ENCODE data around the gene TET3.

The TET3 gene

GRCh38 chr2:73964223-73964622 is 20.5 kb upstream of the TET3 start:
- no peak for DNase-seq (ENCODE audit: low read depth, low spot score)

DNA sequence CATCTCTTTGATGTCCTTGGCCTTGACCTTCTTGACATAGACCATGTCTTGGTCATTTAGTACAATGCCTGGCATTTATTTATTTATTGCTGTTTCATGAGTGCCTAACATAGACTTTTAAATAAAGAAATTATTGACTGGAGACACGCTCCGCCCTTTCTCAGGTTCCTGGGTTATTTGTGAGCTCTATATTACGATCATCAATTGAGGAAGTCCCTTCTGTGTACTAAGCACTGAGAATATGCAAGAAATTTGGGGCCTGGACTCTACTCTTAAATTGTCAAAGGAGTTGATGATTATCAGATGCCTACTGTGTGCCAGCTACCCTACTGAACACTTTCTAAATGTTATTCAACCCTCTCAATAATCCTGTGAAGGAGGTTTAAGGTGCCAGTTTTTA is 19.7 kb upstream of the TET3 start:
- no peak for DNase-seq (ENCODE audit: low read depth, low spot score)

DNA sequence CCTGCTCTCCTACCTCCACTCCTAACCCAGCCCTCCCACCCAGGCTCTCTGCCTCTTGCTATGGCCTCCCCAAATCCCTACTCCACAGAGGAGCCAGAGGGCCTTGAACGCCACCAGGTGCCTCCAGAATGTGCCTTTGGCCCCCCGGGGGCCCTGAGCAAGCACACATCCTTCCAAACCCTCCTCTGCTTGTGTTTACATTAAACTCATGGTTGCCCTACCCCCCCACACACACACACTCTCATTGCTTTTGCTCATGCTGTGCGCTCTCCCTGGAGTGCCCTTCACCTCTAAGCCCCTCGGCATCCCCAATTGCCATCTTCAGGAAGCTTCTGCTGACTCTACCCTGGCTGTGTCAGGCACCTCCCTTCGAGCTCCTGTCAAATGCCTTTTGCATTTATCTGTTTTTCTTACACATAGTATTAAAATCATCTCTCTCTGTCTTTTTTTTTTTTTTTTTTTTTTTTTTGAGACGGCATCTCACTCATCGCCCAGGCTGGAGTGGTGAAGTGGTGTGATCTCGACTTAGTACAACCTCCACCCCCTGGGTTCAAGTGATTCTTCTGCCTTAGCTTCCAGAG is 16.3 kb upstream of the TET3 start:
- no peak for DNase-seq (ENCODE audit: low read depth, low spot score)

GRCh38 chr2:73969356-73969755 is 15.4 kb upstream of the TET3 start:
- DNase-seq (ENCODE audit: low read depth, low spot score), result no peak

- no peak for DNase-seq (ENCODE audit: low read depth, low spot score)
These were observed 14.4 kb upstream of the TET3 start for GRCh38 chr2:73970141-73970803.

DNA sequence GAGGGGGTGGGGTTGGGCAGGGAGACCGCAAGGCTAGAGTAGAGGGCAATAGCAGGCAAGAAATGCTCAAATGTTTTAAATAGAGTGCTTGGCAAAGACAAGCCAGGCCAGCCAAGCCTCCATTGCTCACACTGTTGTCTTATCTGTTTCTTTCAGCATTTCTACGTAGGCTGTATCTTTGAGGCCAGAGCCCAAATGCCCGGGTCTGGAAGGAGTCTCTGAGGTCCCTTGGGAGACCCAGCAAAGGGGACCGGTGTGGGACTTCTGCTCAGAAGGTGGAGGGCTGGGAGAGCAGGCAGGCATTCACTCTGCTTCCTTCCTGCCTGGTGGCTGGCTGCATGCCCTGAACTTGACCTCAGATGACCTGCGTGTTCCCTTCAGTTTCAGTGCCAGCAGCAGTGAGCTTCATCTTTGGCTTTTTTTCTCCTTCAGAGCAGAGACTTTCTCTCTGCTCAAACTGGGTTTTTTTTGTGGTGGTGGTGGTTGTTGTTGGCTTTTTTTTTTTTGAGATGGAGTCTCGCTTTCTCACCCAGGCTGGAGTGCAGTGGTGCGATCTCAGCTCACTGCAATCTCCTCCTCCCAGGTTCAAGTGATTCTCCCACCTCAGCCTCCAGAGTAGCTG is 13.7 kb upstream of the TET3 start:
- peak; percentile 48 for DNase-seq (ENCODE audit: low read depth, low spot score)

DNA sequence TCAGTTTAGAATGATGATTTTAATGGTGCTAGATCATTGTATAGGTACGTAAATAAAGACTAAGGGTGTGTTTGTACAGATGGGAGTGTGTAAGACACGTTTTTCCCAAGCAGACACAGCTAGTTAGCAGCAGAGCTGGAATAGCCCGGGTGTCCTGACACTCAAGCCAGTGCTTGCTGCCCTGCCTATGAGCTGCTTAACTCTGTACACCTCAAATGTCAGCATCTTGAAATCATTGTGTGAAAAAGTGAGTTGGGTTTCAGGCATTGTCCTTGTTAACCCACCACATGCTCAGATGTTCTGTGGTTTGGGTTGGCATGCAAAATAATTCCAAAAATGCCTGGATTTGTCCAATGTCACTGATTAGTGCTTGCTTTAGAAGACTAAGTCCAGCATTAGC is 13.0 kb upstream of the TET3 start:
- DNase-seq (ENCODE audit: low read depth, low spot score), result peak; percentile 72

- no peak for DNase-seq (ENCODE audit: low read depth, low spot score)
These were observed 11.9 kb upstream of the TET3 start for GRCh38 chr2:73972846-73973245.

- no peak for DNase-seq (ENCODE audit: low read depth, low spot score)
These were observed 9.0 kb upstream of the TET3 start for GRCh38 chr2:73975731-73976130.

- no peak for DNase-seq (ENCODE audit: low read depth, low spot score)
These were observed 7.9 kb upstream of the TET3 start for GRCh38 chr2:73976803-73977202.

- DNase-seq (ENCODE audit: low read depth, low spot score), result no peak
These were observed 7.2 kb upstream of the TET3 start for GRCh38 chr2:73977466-73977865.

- DNase-seq (ENCODE audit: low read depth, low spot score), result no peak
These were observed 5.7 kb upstream of the TET3 start for GRCh38 chr2:73979021-73979420.

DNA sequence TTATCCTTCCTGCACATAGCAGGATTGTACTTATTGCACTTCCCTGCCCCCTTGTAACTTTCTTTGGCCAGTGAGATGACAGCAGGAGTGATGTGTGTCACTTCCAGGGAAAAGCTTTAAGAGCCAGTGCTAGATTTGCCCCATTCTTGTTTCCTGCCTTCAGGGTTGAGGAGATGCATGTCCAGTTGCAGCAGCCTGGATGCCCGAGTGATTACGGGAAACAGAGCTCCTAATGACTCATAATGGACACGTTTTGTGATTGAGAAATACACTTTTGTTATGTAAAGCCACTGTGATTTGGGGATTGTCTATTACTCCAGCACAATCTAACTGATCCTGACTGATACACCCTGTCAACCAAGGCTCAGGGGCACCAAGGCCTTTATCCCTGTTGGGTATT is 5.0 kb upstream of the TET3 start:
- peak; percentile 69 for DNase-seq (ENCODE audit: low read depth, low spot score)

GRCh38 chr2:73980566-73980965 is 4.1 kb upstream of the TET3 start:
- no peak for DNase-seq (ENCODE audit: low read depth, low spot score)

- peak; percentile 48 for DNase-seq (ENCODE audit: low read depth, low spot score)
These were observed 3.4 kb upstream of the TET3 start for GRCh38 chr2:73981081-73982001.

GRCh38 chr2:73982140-73982617 is 2.5 kb upstream of the TET3 start:
- DNase-seq (ENCODE audit: low read depth, low spot score), result peak; percentile 57

DNA sequence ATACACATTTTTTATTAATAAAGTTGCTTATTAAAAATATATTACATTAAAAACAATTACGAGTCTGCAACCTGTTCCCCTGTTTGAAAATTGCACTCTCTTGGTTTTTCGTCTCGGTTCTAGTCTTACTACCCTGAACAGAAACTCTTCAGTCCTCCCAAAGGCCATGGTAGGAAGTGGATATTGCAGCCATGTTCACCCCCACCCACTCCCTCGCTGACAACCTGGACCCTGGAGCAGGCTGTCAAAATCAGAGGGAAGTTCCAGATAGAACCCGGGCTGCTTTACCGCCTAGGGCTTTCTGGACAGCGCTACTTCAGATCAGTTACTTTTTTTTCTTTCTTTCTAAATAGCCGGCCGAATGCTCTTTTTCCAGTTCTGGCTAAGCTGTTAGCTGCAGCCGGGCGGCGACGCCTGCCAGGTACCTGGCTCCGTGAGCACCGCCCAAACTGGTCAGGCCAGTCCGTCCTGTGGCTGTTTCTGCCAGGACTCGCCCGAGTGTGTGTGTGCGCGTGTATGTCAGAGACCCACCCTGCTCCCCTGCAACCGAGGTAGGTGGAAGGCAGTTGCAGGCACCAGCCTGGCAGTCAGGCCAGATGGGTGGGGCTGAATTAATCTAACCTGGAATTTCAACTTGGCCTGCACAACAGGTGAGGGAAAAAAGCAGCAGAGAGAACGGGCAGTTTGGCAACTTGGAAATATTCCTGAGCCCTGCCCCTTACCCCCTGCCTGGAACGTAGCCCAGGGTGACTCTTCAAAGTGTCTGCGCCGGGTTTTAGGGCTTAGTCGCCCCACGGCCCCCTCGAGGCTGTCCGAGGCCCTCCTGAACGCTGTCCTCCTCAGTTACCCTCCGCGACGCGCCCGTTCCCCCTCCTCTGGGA is 1.1 kb upstream of the TET3 start:
- peak; percentile 31 for DNase-seq (ENCODE audit: low read depth, low spot score)

GRCh38 chr2:73984922-73985307 is 205 bp downstream of the TET3 start:
- no peak for DNase-seq (ENCODE audit: low read depth, low spot score)

GRCh38 chr2:73985308-73986084 is 786 bp downstream of the TET3 start:
- peak; percentile 66 for DNase-seq (ENCODE audit: low read depth, low spot score)

DNA sequence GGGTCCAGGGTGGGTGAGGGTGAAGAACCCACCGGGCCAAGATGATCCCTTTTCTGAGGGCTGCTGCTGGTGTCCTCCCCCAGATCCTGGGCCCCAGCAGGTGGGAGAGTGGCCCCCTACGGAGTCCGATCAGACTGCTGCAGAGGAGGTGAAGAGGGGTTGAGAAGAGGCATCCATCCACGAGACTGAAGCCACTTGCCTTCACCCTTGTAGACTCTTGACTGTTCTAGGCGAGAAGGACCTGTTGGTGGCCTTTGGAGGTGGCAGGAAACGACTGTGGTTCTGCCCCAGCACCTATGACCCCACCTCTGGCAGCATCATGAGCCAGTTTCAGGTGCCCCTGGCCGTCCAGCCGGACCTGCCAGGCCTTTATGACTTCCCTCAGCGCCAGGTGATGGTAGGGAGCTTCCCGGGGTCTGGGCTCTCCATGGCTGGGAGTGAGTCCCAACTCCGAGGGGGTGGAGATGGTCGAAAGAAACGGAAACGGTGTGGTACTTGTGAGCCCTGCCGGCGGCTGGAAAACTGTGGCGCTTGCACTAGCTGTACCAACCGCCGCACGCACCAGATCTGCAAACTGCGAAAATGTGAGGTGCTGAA is 1.5 kb downstream of the TET3 start:
- DNase-seq (ENCODE audit: low read depth, low spot score), result no peak

Data from astrocyte of the hippocampus (primary cell).